CD8-positive, alpha-beta memory T cell (primary cell): ENCODE measurements around the gene TAX1BP1. TPM values are rescaled to one million over a fixed set of nuclear protein-coding genes. Genes with fewer than 3 reads are reported as not detected.

ENCODE experiments used
- CTCF ChIA-PET: fragments of 350-600 bp; sonication (Branson Sonifier 250); formaldehyde crosslinking; loops from one replicate; lab custom pipeline; 2021; ENCODE audit warnings: antibody characterized with exemption; lab: Charles Lee
- POLR2A ChIA-PET: fragments of 350-600 bp; sonication (Branson Sonifier 250); formaldehyde crosslinking; loops from one replicate; lab custom pipeline; 2021; ENCODE audit warnings: antibody characterized with exemption; lab: Charles Lee
- DNase-seq, 5 donors: peaks; one replicate each; pipeline versions ENCODE4 v3.0.0 to v3.0.0-alpha.2; 2020 to 2022; ENCODE audit warnings: mixed read lengths in 1 of 5
- H3K27ac ChIP-seq: one replicate; pipeline ENCODE4 v1.7.0; 2013; ENCODE audit warnings: low read depth, mild to moderate bottlenecking, low read length, moderate library complexity
- H3K27me3 ChIP-seq: 2 replicates; pipeline ENCODE4 v1.7.0; 2013; ENCODE audit warnings: low read length, mild to moderate bottlenecking; ENCODE audit not compliant: insufficient read depth, poor library complexity, severe bottlenecking
- H3K36me3 ChIP-seq: 2 replicates; pipeline ENCODE4 v1.7.0; 2013; ENCODE audit warnings: mild to moderate bottlenecking, low read length, moderate library complexity; ENCODE audit not compliant: insufficient read depth
- H3K4me1 ChIP-seq: 2 replicates; pipeline ENCODE4 v1.7.0; 2013; ENCODE audit warnings: mild to moderate bottlenecking, low read length, moderate library complexity; ENCODE audit not compliant: insufficient read depth
- H3K4me3 ChIP-seq: 2 replicates; pipeline ENCODE4 v1.7.0; 2013; ENCODE audit warnings: mild to moderate bottlenecking, low read length
- H3K9me3 ChIP-seq: 2 replicates; pipeline ENCODE4 v1.7.0; 2013; ENCODE audit warnings: mild to moderate bottlenecking, low read length
- H3K27ac Mint-ChIP-seq, 8 donors: one replicate each; pipeline ENCODE4 v1.8.0; 2020 to 2021; ENCODE audit warnings: mixed read lengths in 8 of 8, mild to moderate bottlenecking in 6 of 8, inconsistent platforms in 3 of 8, moderate library complexity in 3 of 8
- H3K27me3 Mint-ChIP-seq, 2 donors: one replicate each; pipeline ENCODE4 v1.8.0; 2020 to 2021; ENCODE audit warnings: mixed read lengths in 2 of 2, mild to moderate bottlenecking in 1 of 2, moderate library complexity in 1 of 2
- H3K36me3 Mint-ChIP-seq, 3 donors: one replicate each; pipeline ENCODE4 v1.8.0; 2020 to 2021; ENCODE audit warnings: mixed read lengths in 3 of 3, inconsistent platforms in 1 of 3, mild to moderate bottlenecking in 1 of 3
- H3K4me1 Mint-ChIP-seq, 3 donors: one replicate each; pipeline ENCODE4 v1.8.0; 2020 to 2021; ENCODE audit warnings: mixed read lengths in 3 of 3, inconsistent platforms in 1 of 3, mild to moderate bottlenecking in 1 of 3
- H3K4me3 Mint-ChIP-seq, 7 donors: one replicate each; pipeline ENCODE4 v1.8.0; 2020 to 2021; ENCODE audit warnings: mixed read lengths in 7 of 7, mild to moderate bottlenecking in 6 of 7, moderate library complexity in 4 of 7, inconsistent platforms in 2 of 7
- H3K9me3 Mint-ChIP-seq, 5 donors: one replicate each; pipeline ENCODE4 v1.8.0; 2020 to 2022; ENCODE audit warnings: mixed read lengths in 5 of 5, mild to moderate bottlenecking in 3 of 5, moderate library complexity in 2 of 5, inconsistent platforms in 1 of 5
- polyA plus RNA-seq: library from polyadenylated mRNA; unstranded; fragments of 300-500 nt; fragmentation: Illumina TruSeq; gene quantifications from one replicate; pipeline ENCODE4 v1.2.3, GENCODE V29; 2021
- total RNA-seq, 2 experiments: library from RNA; stranded (reverse); gene quantifications; one replicate each; pipeline ENCODE4 v1.2.3, GENCODE V29; 2021

Gene TAX1BP1
- total and polyA plus RNA-seq, 3 experiments from 2014 or later, result 80.8 to 135 (median 82.1) TPM

GRCh38 chr7:27730112-27730511, 9.8 kb upstream of the TAX1BP1 start:
- CTCF ChIA-PET, result no interaction called here
- H3K4me1 ChIP-seq, result no peaks in the 10 kb centered on the region
- POLR2A ChIA-PET, result no interaction called here

DNA sequence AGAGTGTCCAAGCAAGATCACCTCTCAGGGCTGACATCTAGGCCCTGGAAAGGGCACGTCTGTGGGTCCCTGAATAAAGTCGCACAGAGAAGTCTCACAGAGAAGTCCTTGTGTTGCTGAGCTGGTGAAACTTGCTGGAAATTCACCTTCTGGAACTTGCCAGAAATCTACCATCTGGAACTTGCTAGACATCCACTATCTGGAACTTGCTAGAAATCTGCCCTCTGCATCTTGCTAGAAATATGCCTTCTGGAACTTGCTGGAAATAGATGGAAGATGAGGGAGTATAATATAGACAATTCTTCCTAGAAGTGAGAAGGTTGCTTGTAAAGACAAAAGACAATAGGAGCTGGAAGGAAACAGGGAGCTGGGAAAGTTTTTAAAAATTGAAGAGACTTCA, 5.4 kb upstream of the TAX1BP1 start:
- CTCF ChIA-PET, result no interaction called here
- Histone ChIP-seq H3K27ac (no peak overlapping the region), H3K27me3 (no peaks in the 10 kb centered on the region), H3K4me1 (no peaks in the 10 kb centered on the region), H3K4me3 (no peak overlapping the region), H3K9me3 (no peaks in the 10 kb centered on the region), H3K36me3 (no peaks in the 10 kb centered on the region)
- Mint-ChIP-seq H3K4me3 (peak overlapping the region in 1 of 7 donors; percentile 46), H3K4me1 (peaks cover 6 to 8% (median 7%) of the 10 kb centered on the region in 3 donors), H3K36me3 (peaks cover 0 to 4% (median 1%) of the 10 kb centered on the region in 3 donors), H3K27me3 (peaks cover under 1 to 3% of the 10 kb centered on the region in 2 donors), H3K27ac (no peak overlapping the region), H3K9me3 (no peaks in the 10 kb centered on the region)
- no peak for DNase-seq
- POLR2A ChIA-PET, result no interaction called here

More at GRCh38 chr7:27730112-27730511, 9.8 kb upstream of the TAX1BP1 start:
- H3K27me3 Mint-ChIP-seq, result peaks cover 5 to 6% of the 10 kb centered on the region in 2 donors
- H3K4me3 ChIP-seq, result no peak overlapping the region
- H3K9me3 Mint-ChIP-seq, result no peaks in the 10 kb centered on the region
- H3K4me3 Mint-ChIP-seq, result no peak overlapping the region
- H3K27ac Mint-ChIP-seq, result no peak overlapping the region
- H3K36me3 ChIP-seq, result no peaks in the 10 kb centered on the region
- H3K27me3 ChIP-seq, result no peaks in the 10 kb centered on the region
- no peaks in the 10 kb centered on the region for H3K9me3 ChIP-seq
- H3K36me3 Mint-ChIP-seq, result peaks cover 0 to 2% (median 0%) of the 10 kb centered on the region in 3 donors
- peaks cover 3 to 5% (median 4%) of the 10 kb centered on the region in 3 donors for H3K4me1 Mint-ChIP-seq
- H3K27ac ChIP-seq, result no peak overlapping the region
- no peak for DNase-seq

GRCh38 chr7:27735165-27735564, 4.8 kb upstream of the TAX1BP1 start:
- H3K36me3 Mint-ChIP-seq, result peaks cover 0 to 7% (median 4%) of the 10 kb centered on the region in 3 donors
- H3K4me1 Mint-ChIP-seq, result peaks cover 6 to 12% (median 7%) of the 10 kb centered on the region in 3 donors
- H3K4me3 Mint-ChIP-seq, result peak overlapping the region in 1 of 7 donors; percentile 21
- Histone ChIP-seq H3K4me3 (no peak overlapping the region), H3K27me3 (no peaks in the 10 kb centered on the region), H3K36me3 (no peaks in the 10 kb centered on the region), H3K27ac (no peak overlapping the region), H3K9me3 (no peaks in the 10 kb centered on the region), H3K4me1 (no peaks in the 10 kb centered on the region)
- DNase-seq, result no peak
- H3K27me3 Mint-ChIP-seq, result peaks cover 0 to 6% of the 10 kb centered on the region in 2 donors
- H3K27ac Mint-ChIP-seq, result peak overlapping the region in 2 of 8 donors; percentile 10 to 38
- no peaks in the 10 kb centered on the region for H3K9me3 Mint-ChIP-seq
- ChIA-PET POLR2A (no interaction called here), CTCF (no interaction called here)

- Histone ChIP-seq H3K9me3 (no peaks in the 10 kb centered on the region), H3K4me1 (no peaks in the 10 kb centered on the region), H3K36me3 (no peaks in the 10 kb centered on the region), H3K4me3 (no peak overlapping the region), H3K27ac (no peak overlapping the region), H3K27me3 (no peaks in the 10 kb centered on the region)
- ChIA-PET POLR2A (no interaction called here), CTCF (no interaction called here)
- peaks cover 0 to 13% (median 4%) of the 10 kb centered on the region in 3 donors for H3K36me3 Mint-ChIP-seq
- peaks cover 0 to 4% of the 10 kb centered on the region in 2 donors for H3K27me3 Mint-ChIP-seq
- no peaks in the 10 kb centered on the region for H3K9me3 Mint-ChIP-seq
- peak overlapping the region in 2 of 8 donors; percentile 4 to 10 for H3K27ac Mint-ChIP-seq
- peaks cover 9 to 16% (median 10%) of the 10 kb centered on the region in 3 donors for H3K4me1 Mint-ChIP-seq
- DNase-seq, result no peak
- H3K4me3 Mint-ChIP-seq, result peak overlapping the region in 1 of 7 donors; percentile 21
Measured at GRCh38 chr7:27735831-27736230, 4.1 kb upstream of the TAX1BP1 start.

DNA sequence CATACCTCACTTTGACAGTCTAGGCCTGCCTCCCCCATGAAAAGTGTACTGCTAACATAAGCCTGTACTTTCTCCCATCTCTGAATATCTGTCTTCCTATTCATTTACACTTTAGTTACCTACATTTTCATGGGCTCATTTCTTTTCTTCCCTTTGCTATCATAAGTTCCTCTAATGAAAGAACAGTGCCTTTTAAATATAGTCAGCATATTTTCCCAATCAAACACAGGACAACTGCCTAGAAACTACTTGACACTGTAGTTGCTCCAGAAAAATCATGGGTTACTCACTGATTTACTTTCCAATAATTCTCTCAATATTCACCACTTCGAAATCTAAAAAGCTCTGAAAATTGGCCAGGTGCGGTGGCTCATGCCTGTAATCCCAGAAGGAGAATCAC, 2.8 kb upstream of the TAX1BP1 start:
- CTCF ChIA-PET, result no interaction called here
- Histone ChIP-seq H3K4me1 (peaks cover 5% of the 10 kb centered on the region), H3K9me3 (no peaks in the 10 kb centered on the region), H3K27me3 (no peaks in the 10 kb centered on the region), H3K36me3 (no peaks in the 10 kb centered on the region), H3K4me3 (no peak overlapping the region), H3K27ac (no peak overlapping the region)
- H3K4me3 Mint-ChIP-seq, result peak overlapping the region in 1 of 7 donors; percentile 23
- peaks cover 0 to 3% of the 10 kb centered on the region in 2 donors for H3K27me3 Mint-ChIP-seq
- H3K9me3 Mint-ChIP-seq, result no peaks in the 10 kb centered on the region
- DNase-seq, result no peak
- peaks cover 21 to 29% (median 22%) of the 10 kb centered on the region in 3 donors for H3K4me1 Mint-ChIP-seq
- H3K27ac Mint-ChIP-seq, result peak overlapping the region in 2 of 8 donors; percentile 25 to 64
- peaks cover 0 to 16% (median 4%) of the 10 kb centered on the region in 3 donors for H3K36me3 Mint-ChIP-seq
- POLR2A ChIA-PET, result no interaction called here

- Mint-ChIP-seq H3K36me3 (peaks cover 0 to 19% (median 3%) of the 10 kb centered on the region in 3 donors), H3K4me3 (peak overlapping the region in 1 of 7 donors; percentile 23), H3K27me3 (peaks cover 0 to 3% of the 10 kb centered on the region in 2 donors), H3K4me1 (peaks cover 26 to 33% (median 27%) of the 10 kb centered on the region in 3 donors), H3K27ac (peak overlapping the region in 1 of 8 donors; percentile 64), H3K9me3 (no peaks in the 10 kb centered on the region)
- H3K4me1 ChIP-seq, result peaks cover 9% of the 10 kb centered on the region
- H3K9me3 ChIP-seq, result no peaks in the 10 kb centered on the region
- no peak overlapping the region for H3K4me3 ChIP-seq
- no peaks in the 10 kb centered on the region for H3K36me3 ChIP-seq
- ChIA-PET POLR2A (no interaction called here), CTCF (interaction anchor here (1.1 kb wide), 1 partner anchor 446 kb away, joined by 3 read pairs; no protein-coding TSS in a partner anchor)
- H3K27me3 ChIP-seq, result no peaks in the 10 kb centered on the region
- no peak for DNase-seq
- H3K27ac ChIP-seq, result peak overlapping the region; percentile 2
Measured at GRCh38 chr7:27737616-27738015, 2.3 kb upstream of the TAX1BP1 start.

GRCh38 chr7:27739301-27739908, 557 bp upstream of the TAX1BP1 start:
- H3K9me3 ChIP-seq, result no peaks in the 10 kb centered on the region
- H3K4me3 ChIP-seq, result peak overlapping the region; percentile 62
- no peak for DNase-seq
- H3K27me3 ChIP-seq, result no peaks in the 10 kb centered on the region
- Mint-ChIP-seq H3K4me1 (peaks cover 35 to 44% (median 38%) of the 10 kb centered on the region in 3 donors), H3K36me3 (peaks cover 0 to 26% (median 3%) of the 10 kb centered on the region in 3 donors), H3K27me3 (peaks cover 0 to 3% of the 10 kb centered on the region in 2 donors), H3K27ac (peak overlapping the region; percentile 94 to 99 (median 98)), H3K9me3 (no peaks in the 10 kb centered on the region), H3K4me3 (peak overlapping the region; percentile 97 to 99 (median 99))
- H3K36me3 ChIP-seq, result no peaks in the 10 kb centered on the region
- ChIA-PET CTCF (interaction anchor here (2.4 kb wide), 1 partner anchor 77 kb away, joined by 15 read pairs; the partner anchor contains the start of gene HIBADH), POLR2A (interaction anchor here (0.5 to 2.7 kb wide), 3 partner anchors 52 to 1538 kb away, joined by 4 to 35 read pairs (median 5); partner anchors contain the start of gene HIBADH)
- H3K27ac ChIP-seq, result peak overlapping the region; percentile 97
- H3K4me1 ChIP-seq, result peaks cover 16% of the 10 kb centered on the region
